K562 (cell line): ENCODE results near the gene SPTBN2. TPM values are rescaled to one million over a fixed set of nuclear protein-coding genes. Genes with fewer than 3 reads are reported as not detected.

Source experiments
- ATAC-seq: fragments of 200-7000 bp; cut with Tn5 transposase; 3 replicates; pipeline ENCODE4 v1.9.1; 2020; ENCODE audit warnings: moderate library complexity
- BruUV-seq: library from RNA; stranded (reverse); fragments of 400-500 nt; replicated peaks from 2 replicates; lab custom pipeline; 2021; lab: Mats Ljungman, UMichigan
- CTCF ChIA-PET: fragments of 300-600 bp; formaldehyde crosslinking; extraction: SDS; loops from one replicate; lab custom pipeline; 2021; ENCODE audit warnings: low intra/inter-chr PET ratio; lab: Yijun Ruan, JAX
- POLR2A ChIA-PET: fragments of 300-600, 350-650 bp; sonication (Branson Sonifier 250); formaldehyde crosslinking; extraction: SDS; loops from one replicate; lab custom pipeline; 2021; ENCODE audit warnings: antibody characterized with exemption, inconsistent platforms; lab: Yijun Ruan, JAX
- DNase-seq, 4 experiments: peaks; one replicate each; pipeline versions ENCODE4 v3.0.0 to v3.0.0-alpha.2; 2011 to 2018; ENCODE audit warnings: low spot score in 3 of 4, mixed read lengths in 3 of 4; ENCODE audit errors: extremely low read depth in 1 of 4
- FAIRE-seq: peaks from 2 replicates; lab custom pipeline; 2011; peaks lifted over from hg19 to GRCh38; lab: Jason Lieb, UNC
- H2AFZ ChIP-seq: 2 replicates; pipeline ENCODE4 v1.6.0; 2011; ENCODE audit warnings: low read depth, low read length, control low read depth, inconsistent platforms
- H3K27ac ChIP-seq: fragments of 200-600 bp; 3 replicates; pipeline ENCODE4 v1.8.0; 2011; ENCODE audit warnings: low read depth, mild to moderate bottlenecking, control low read depth, inconsistent platforms, low read length, moderate library complexity, mixed read lengths; ENCODE audit errors: extremely low read depth
- H3K27me3 ChIP-seq, 2 experiments: fragments of 300-600 bp in 1 of 2; 2 replicates in 1 of 2; 3 replicates in 1 of 2; pipeline versions ENCODE4 v1.6.0 to v1.8.0; 2011; ENCODE audit warnings: inconsistent platforms in 2 of 2, low read length in 2 of 2, mild to moderate bottlenecking in 1 of 2, mixed read lengths in 1 of 2, moderate library complexity in 1 of 2; ENCODE audit not compliant: control insufficient read depth in 2 of 2, insufficient read depth in 2 of 2
- H3K36me3 ChIP-seq: fragments of 300-600 bp; 3 replicates; pipeline ENCODE4 v1.8.0; 2011; ENCODE audit warnings: mild to moderate bottlenecking, low read length, inconsistent platforms; ENCODE audit not compliant: control insufficient read depth, insufficient read depth
- H3K4me1 ChIP-seq, 2 experiments: fragments of 200-600 bp in 1 of 2; replicated peaks in 1 of 2; 2 replicates in 1 of 2; 3 replicates in 1 of 2; pipeline versions ENCODE4 v1.5.1 to v1.8.0; 2011; ENCODE audit warnings: inconsistent platforms in 2 of 2, low read length in 2 of 2, mild to moderate bottlenecking in 1 of 2, mixed read lengths in 1 of 2, moderate library complexity in 1 of 2; ENCODE audit not compliant: control insufficient read depth in 2 of 2, insufficient read depth in 2 of 2
- H3K4me2 ChIP-seq: 2 replicates; pipeline ENCODE4 v1.6.1; 2011; ENCODE audit warnings: low read length, control low read depth, inconsistent platforms, mixed read lengths; ENCODE audit not compliant: insufficient read depth
- H3K4me3 ChIP-seq: fragments of 200-600 bp; sonication (generic), shearing (Covaris generic); 2 replicates; pipeline ENCODE4 v1.5.1; 2016; ENCODE audit warnings: control low read depth, inconsistent platforms
- H3K79me2 ChIP-seq: fragments of 200-600 bp; 3 replicates; pipeline ENCODE4 v1.8.0; 2011; ENCODE audit warnings: low read length, inconsistent platforms; ENCODE audit not compliant: control insufficient read depth, insufficient read depth
- H3K9ac ChIP-seq, 2 experiments: 2 replicates each; pipeline versions ENCODE4 v1.6.0 to v1.6.1; 2011; ENCODE audit warnings: low read depth in 2 of 2, low read length in 2 of 2, control low read depth in 1 of 2, inconsistent platforms in 1 of 2, mild to moderate bottlenecking in 1 of 2, mixed read lengths in 1 of 2; ENCODE audit not compliant: insufficient read depth in 1 of 2
- H3K9me1 ChIP-seq: one replicate; pipeline ENCODE4 v1.6.0; 2011; ENCODE audit warnings: inconsistent platforms, mild to moderate bottlenecking, low read length, moderate library complexity; ENCODE audit not compliant: control insufficient read depth, insufficient read depth
- H3K9me3 ChIP-seq: replicated peaks from 2 replicates; pipeline ENCODE4 v1.5.1; 2011; ENCODE audit warnings: low read depth, low read length, inconsistent platforms; ENCODE audit not compliant: control insufficient read depth, insufficient read depth
- H4K20me1 ChIP-seq: replicated peaks from 2 replicates; pipeline ENCODE4 v1.6.1; 2011; ENCODE audit warnings: low read length, inconsistent platforms, mixed read lengths; ENCODE audit not compliant: control insufficient read depth, insufficient read depth
- FOXA1 ChIP-seq: fragments of 450-650 bp; IDR thresholded peaks from 2 replicates; pipeline ENCODE4 v1.6.1; 2016; ENCODE audit warnings: mild to moderate bottlenecking, borderline replicate concordance
- GABPA ChIP-seq: fragments of 200-800 bp; sonication (Bioruptor generic); conservative IDR thresholded peaks from 2 replicates; pipeline ENCODE4 v1.6.1; 2016; ENCODE audit warnings: low read depth, missing genetic modification characterization, missing compliant biosample characterization
- HMG20A ChIP-seq: fragments of 450-650 bp; formaldehyde crosslinking; conservative IDR thresholded peaks from 2 replicates; pipeline ENCODE4 v1.4.0; 2020; ENCODE audit warnings: mild to moderate bottlenecking, mixed read lengths
- RHOXF2B ChIP-seq: fragments of 250-450 bp; sonication (Bioruptor Pico); conservative IDR thresholded peaks from 2 replicates; pipeline ENCODE4 v1.5.1; 2021
- SAP30 ChIP-seq: fragments of 200-600 bp; sonication (generic); IDR thresholded peaks from 2 replicates; pipeline ENCODE4 v1.6.1; 2012; ENCODE audit warnings: borderline replicate concordance, low read depth, mild to moderate bottlenecking, moderate library complexity, low read length, control low read depth, inconsistent platforms; ENCODE audit not compliant: insufficient read depth, poor library complexity, severe bottlenecking
- SLC30A9 ChIP-seq: fragments of 250-450 bp; sonication (Bioruptor Pico); IDR thresholded peaks from 2 replicates; pipeline ENCODE4 v1.8.0; 2022; ENCODE audit warnings: mild to moderate bottlenecking, moderate library complexity
- ZNF140 ChIP-seq: fragments of 250-450 bp; sonication (Bioruptor Pico); IDR thresholded peaks from 2 replicates; pipeline ENCODE4 v1.8.0; 2021; ENCODE audit warnings: moderate library complexity, mild to moderate bottlenecking, inconsistent platforms
- ZNF24 ChIP-seq: fragments of 450-650 bp; IDR thresholded peaks from 2 replicates; pipeline ENCODE4 v1.6.1; 2016
- ZNF274 ChIP-seq: IDR thresholded peaks from 2 replicates; pipeline ENCODE4 v1.6.1; 2011; ENCODE audit warnings: low read depth, mild to moderate bottlenecking, low read length, moderate library complexity, borderline replicate concordance
- ZNF316 ChIP-seq: fragments of 450-650 bp; IDR thresholded peaks from 2 replicates; pipeline ENCODE4 v1.6.1; 2016
- ZNF77 ChIP-seq: fragments of 250-450 bp; sonication (Bioruptor Pico); IDR thresholded peaks from 2 replicates; pipeline ENCODE4 v1.5.0; 2020
- WGBS: fragments of 100-300 bp; shearing (Covaris generic); methylation state at CpG from one replicate; pipeline ENCODE4 v1.1.6; 2016; ENCODE audit warnings: low coverage, mixed read lengths; ENCODE audit not compliant: insufficient coverage; ENCODE audit errors: missing lambda C conversion rate; 5-methylcytosine and 5-hydroxymethylcytosine counted together
- in situ Hi-C: fragments of 300-500 bp; cut with MboI; formaldehyde crosslinking; loops from 4 replicates; pipeline ENCODE4 v1.15.0; 2018; ENCODE audit warnings: inconsistent platforms, mixed read lengths
- intact Hi-C: fragments of 100-400 bp; cut with micrococcal nuclease; formaldehyde crosslinking; loops from 2 replicates; pipeline ENCODE4 v1.14.2; 2022
- polyA plus RNA-seq, 8 experiments: library from polyadenylated mRNA; depleted of rRNA in 4 of 8; stranded (reverse) in 5 of 8; unstranded in 3 of 8; fragments of >200 nt; fragmentation: Nextera tagmentation in 2 of 8; fragmentation: Illumina TruSeq in 1 of 8; extraction: Ambion mirVana in 2 of 8; extraction: Trizol in 1 of 8; gene quantifications; 2 replicates each; pipeline versions ENCODE4 v1.2.1 to v1.2.3, GENCODE V29; 2011 to 2014; ENCODE audit warnings: inconsistent platforms in 1 of 8, missing spikeins in 1 of 8
- total RNA-seq, 7 experiments: library from RNA; depleted of rRNA in 6 of 7; stranded (reverse); fragments of >200 nt in 6 of 7; fragmentation: Illumina TruSeq in 2 of 7; extraction: Trizol in 2 of 7; gene quantifications; 2 replicates each; pipeline versions ENCODE4 v1.2.1 to v1.2.3, GENCODE V29; 2011 to 2021; ENCODE audit warnings: low replicate concordance in 1 of 7
- TF ChIP-seq, protein P1 (sequence below): fragments of 450-650 bp; IDR thresholded peaks from 2 replicates; pipeline ENCODE4 v1.6.1; 2017; ENCODE audit warnings: mild to moderate bottlenecking, moderate library complexity
- TF ChIP-seq, protein P2 (sequence below): sonication (generic); formaldehyde crosslinking; IDR thresholded peaks from 2 replicates; pipeline ENCODE4 v1.8.0; 2022; ENCODE audit warnings: missing genetic modification reagents, mild to moderate bottlenecking, moderate library complexity, borderline replicate concordance

The SPTBN2 gene
- total and polyA plus RNA-seq, 9 of the 15 experiments (the other 6 are each of a cell fraction or from before 2014, with no cell fraction given), result 0.38 to 56.5 (median 19.7) TPM

DNA sequence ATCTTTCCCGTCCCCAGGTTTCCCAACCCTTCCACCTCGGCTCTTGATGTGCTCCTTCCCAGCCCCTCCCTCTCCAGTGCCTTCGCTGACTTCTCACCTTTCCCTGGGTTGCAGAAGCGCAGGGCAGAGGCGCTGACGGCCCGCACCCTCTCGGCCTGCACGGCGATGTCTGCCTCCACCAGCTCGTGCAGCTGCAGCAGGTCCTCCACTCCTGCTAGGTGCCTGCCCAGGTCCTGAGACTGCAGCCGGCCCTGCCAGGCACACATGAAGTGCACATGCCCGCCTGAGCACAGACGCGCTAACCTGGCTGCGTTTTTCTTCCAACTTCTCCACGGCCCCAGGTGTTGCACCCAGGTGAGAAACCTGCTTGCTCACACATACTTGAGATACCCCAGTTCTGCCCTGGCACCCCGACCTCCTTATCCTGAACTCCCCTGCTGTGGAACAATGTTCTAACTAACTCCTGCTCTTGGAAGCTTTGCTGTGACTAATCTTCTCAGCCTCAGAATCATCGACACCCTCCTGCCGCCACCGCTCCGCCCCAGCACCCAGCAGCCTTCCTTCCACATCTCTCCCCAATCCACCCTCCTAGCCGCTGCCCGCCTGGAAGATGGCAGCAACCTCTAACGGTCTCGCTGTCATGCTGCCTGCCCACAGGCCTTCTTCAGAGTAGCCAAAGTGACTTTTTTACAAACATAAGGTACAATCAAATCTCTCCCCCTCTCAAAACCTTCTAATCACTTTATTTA is 23.3 kb downstream of the SPTBN2 start:
- Histone ChIP-seq H3K9me1 (no peaks in the 10 kb centered on the region), H3K79me2 (peaks cover 4% of the 10 kb centered on the region; the same call in 2 of the 3 replicates), H4K20me1 (no peaks in the 10 kb centered on the region), H3K4me1 (peaks cover 15 to 48% of the 10 kb centered on the region in 2 experiments), H2AFZ (no peak overlapping the region), H3K4me2 (no peak overlapping the region), H3K9me3 (no peaks in the 10 kb centered on the region), H3K9ac (0 out of 4 replicates have a peak overlapping the region, but pooled peaks of 1 of the 2 experiments have one; percentile 9), H3K4me3 (no peak overlapping the region), H3K36me3 (peaks cover 54% of the 10 kb centered on the region; the same call in 2 of the 3 replicates), H3K27me3 (no peaks in the 10 kb centered on the region), H3K27ac (no peak overlapping the region)
- FAIRE-seq (no peak), DNase-seq (no peak), ATAC-seq (no peak)
- POLR2A ChIA-PET, result interaction anchor here (0.6 to 1.6 kb wide), 2 partner anchors 17 to 160 kb away, joined by 3 to 4 read pairs; no protein-coding TSS in a partner anchor
- intact Hi-C loops, result no loop called here
- in situ Hi-C loops, result no loop called here
- BruUV-seq, result no TSS peak
- CTCF ChIA-PET, result no interaction called here
- 87% methylated on average over 25 of the region's 26 CpGs for WGBS
- TF ChIP-seq ZNF77 (CRISPR knock-in tag) (no peak), ZNF140 (CRISPR knock-in tag) (no peak), ZNF316 (no peak), RHOXF2B (CRISPR knock-in tag) (no peak), GABPA (no peak), SAP30 (no peak), HMG20A (CRISPR knock-in tag) (no peak), ZNF24 (no peak), SLC30A9 (CRISPR knock-in tag) (no peak), ZNF274 (no peak), FOXA1 (no peak)
- TF ChIP-seq, protein P1, sequence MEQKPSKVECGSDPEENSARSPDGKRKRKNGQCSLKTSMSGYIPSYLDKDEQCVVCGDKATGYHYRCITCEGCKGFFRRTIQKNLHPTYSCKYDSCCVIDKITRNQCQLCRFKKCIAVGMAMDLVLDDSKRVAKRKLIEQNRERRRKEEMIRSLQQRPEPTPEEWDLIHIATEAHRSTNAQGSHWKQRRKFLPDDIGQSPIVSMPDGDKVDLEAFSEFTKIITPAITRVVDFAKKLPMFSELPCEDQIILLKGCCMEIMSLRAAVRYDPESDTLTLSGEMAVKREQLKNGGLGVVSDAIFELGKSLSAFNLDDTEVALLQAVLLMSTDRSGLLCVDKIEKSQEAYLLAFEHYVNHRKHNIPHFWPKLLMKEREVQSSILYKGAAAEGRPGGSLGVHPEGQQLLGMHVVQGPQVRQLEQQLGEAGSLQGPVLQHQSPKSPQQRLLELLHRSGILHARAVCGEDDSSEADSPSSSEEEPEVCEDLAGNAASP, result no peak
- TF ChIP-seq, protein P2, sequence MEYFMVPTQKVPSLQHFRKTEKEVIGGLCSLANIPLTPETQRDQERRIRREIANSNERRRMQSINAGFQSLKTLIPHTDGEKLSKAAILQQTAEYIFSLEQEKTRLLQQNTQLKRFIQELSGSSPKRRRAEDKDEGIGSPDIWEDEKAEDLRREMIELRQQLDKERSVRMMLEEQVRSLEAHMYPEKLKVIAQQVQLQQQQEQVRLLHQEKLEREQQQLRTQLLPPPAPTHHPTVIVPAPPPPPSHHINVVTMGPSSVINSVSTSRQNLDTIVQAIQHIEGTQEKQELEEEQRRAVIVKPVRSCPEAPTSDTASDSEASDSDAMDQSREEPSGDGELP (CRISPR knock-in tag), result no peak
